Measurements from ENCODE around the gene ABHD4.

Gene ABHD4

DNA sequence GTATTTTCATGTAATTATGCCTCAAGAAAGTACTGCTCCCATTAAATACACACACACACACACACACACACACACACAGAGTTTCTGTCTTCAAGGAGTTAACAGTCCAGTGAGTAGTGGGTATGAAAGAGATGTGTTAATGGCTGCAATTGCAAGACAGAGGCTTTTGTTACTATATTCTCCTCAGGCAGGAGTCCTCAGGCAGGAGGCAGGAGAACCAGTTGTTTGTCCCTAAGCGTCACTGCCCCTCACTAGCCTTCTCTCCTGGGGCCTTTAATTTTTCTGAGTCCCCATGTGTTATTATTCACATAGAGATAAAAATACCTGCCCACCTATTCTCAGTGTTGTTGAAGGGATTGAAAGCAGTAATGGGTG is 40.3 kb upstream of the ABHD4 start:
- H3K4me3 ChIP-seq (ENCODE audit: low read depth, low read length): no peak overlapping the region
- TF ChIP-seq, protein P1, sequence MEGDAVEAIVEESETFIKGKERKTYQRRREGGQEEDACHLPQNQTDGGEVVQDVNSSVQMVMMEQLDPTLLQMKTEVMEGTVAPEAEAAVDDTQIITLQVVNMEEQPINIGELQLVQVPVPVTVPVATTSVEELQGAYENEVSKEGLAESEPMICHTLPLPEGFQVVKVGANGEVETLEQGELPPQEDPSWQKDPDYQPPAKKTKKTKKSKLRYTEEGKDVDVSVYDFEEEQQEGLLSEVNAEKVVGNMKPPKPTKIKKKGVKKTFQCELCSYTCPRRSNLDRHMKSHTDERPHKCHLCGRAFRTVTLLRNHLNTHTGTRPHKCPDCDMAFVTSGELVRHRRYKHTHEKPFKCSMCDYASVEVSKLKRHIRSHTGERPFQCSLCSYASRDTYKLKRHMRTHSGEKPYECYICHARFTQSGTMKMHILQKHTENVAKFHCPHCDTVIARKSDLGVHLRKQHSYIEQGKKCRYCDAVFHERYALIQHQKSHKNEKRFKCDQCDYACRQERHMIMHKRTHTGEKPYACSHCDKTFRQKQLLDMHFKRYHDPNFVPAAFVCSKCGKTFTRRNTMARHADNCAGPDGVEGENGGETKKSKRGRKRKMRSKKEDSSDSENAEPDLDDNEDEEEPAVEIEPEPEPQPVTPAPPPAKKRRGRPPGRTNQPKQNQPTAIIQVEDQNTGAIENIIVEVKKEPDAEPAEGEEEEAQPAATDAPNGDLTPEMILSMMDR (IDR thresholded peaks at IDR 0.05; ENCODE audit: control insufficient read depth, extremely low read depth, insufficient read depth): no peak
- no peak for DNase-seq (ENCODE audit: low read depth)

DNA sequence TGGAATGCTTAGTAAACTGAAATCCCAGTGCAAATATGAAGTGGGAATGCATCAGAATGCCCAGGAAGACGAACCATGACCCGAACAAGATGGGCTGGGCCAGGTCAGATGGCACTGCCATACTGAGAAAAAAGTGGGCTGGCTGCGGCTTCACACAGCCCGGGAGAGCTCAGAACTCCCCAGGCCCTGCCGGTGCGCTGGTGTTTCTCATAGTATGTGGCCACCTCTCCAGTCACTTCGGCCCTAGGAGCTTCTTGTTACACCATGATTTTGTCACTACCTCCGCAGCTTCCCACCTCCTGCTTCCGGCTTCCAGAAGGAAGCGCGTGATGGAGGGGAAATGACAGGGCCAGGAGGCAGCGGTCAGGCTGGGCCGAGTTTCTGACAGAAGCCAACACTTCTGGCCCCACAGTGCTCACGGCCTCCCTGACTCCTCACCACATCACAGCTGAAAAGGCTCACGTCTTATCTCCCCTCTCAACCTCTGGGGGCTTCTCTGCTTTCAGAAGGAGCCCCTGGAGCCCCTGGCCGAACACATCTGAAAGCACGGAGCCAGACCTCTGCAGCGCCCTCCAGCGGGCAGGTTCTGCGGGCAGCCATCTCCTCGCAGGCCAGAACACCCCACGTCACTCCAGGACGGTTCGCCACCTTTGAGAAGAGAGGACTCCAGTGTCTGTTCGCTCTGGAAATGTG is 39.7 kb upstream of the ABHD4 start:
- no peak for DNase-seq (ENCODE audit: low read depth)
- TF ChIP-seq, protein P1 (IDR thresholded peaks at IDR 0.05; ENCODE audit: control insufficient read depth, extremely low read depth, insufficient read depth): no peak
- H3K4me3 ChIP-seq (ENCODE audit: low read depth, low read length): no peak overlapping the region

DNA sequence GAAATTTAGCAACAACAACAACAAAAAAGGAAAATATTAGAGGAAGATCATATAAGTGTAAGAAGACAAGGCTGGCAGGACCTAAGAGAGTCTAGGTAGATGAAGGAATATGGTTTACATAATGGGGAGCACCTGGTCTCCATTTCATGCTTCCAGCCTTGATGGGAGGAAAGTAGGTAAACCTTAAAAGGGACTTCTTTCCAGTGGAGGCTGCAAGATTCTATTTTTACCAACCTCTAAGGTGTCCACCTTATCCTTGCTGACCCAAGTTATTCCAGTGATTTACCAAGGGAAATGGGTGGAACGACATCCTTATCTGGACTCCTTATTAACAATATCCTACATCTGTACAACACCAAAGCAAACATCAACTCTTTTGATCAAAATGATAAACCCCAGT is 39.1 kb upstream of the ABHD4 start:
- TF ChIP-seq, protein P1 (IDR thresholded peaks at IDR 0.05; ENCODE audit: control insufficient read depth, extremely low read depth, insufficient read depth): no peak
- no peak for DNase-seq (ENCODE audit: low read depth)
- H3K4me3 ChIP-seq (ENCODE audit: low read depth, low read length): no peak overlapping the region

DNA sequence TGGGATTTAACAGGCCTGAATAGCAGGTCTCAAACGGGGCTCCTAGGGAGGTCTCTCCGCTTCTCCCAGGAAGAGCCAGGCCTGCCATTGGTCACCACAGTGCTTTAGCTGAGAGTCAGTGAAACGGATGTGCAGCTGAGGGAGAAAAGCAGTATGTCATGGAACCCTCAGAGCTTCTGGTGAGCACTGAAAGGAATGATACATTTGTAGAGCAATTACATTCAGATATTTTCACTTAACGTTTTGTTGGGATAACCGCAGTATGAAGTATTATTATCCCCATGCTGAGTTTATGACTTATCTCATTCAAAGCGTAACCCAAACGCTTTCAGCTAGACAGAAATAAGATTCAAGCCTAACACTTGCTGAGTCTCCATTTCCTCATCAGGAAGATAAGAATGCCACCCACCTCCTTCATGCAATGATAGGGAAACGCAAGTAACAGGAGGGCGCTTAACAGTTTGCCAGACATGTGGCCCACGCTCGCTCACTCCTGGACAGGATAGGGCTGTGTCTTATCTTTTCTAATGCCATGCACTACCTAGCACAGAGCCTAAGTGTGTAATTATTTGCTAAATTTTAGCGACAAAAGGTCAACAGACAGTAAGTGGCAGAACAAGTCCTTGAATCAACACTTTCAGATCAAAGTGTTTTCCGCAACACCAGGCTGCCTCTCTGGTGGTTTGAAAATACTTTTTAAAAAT is 37.3 kb upstream of the ABHD4 start:
- peak; percentile 93 for DNase-seq (ENCODE audit: low read depth)
- TF ChIP-seq, protein P1 (IDR thresholded peaks at IDR 0.05; ENCODE audit: control insufficient read depth, extremely low read depth, insufficient read depth): no peak
- peak overlapping the region; percentile 17; the same call in 1 of the 2 replicates for H3K4me3 ChIP-seq (ENCODE audit: low read depth, low read length)

DNA sequence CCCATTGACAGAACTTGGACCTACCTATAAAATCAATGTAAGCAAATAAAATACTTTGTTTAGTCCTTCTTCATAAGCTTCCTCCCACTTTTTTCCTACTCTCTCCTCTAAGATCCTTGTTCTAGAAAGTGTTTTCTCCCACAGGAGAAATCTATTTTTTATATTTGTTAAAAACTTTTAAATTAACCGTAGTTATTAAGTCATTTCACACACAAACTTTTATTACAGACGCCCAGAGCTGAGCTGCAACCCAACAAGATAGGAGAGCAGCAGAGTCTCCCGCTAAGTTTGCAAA is 36.8 kb upstream of the ABHD4 start:
- DNase-seq (ENCODE audit: low read depth): no peak
- TF ChIP-seq, protein P1 (IDR thresholded peaks at IDR 0.05; ENCODE audit: control insufficient read depth, extremely low read depth, insufficient read depth): no peak
- peak overlapping the region; percentile 21; the same call in 1 of the 2 replicates for H3K4me3 ChIP-seq (ENCODE audit: low read depth, low read length)

DNA sequence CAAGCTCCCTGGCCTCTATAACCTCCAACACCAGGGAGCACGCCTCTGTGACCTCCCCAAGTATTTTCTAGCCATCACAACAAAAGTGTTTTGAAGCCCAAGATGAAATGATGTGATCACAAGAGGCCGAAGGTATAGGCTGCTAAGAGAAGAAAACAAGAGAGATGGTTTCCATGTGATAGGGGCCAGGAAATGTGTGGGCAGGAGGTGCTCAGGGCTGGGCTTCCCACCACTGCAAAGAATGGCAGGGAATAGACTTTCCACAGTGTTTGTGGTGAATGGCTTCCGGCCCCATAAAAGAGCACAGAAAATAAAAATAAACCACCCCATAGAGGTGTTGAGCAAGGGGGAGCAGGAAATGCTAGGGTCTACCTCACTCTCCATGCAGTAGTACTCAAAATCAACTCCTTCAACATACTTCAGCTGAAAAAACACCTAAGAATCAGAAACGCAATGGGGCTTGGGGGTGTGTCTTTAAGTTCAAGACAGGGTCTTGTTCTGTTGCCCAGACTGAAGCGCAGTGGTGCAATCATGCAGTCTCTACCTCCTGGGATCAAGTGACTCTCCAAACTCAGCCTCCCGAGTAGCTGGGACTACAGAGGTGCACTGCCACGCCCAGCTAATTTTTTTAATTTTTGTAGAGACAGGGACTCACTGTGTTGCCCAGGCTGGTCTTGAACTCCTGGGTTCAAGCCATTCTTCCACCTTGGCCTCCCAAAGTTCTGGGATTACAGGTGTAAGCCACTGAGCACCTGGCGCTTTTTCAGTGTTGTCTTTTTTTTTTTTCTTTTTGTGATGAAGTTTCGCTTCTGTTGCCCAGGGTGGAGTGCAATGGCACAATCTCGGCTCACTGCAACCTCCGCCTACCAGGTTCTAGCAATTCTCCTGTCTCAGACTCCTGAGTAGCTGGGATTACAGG is 36.2 kb upstream of the ABHD4 start:
- TF ChIP-seq, protein P1 (IDR thresholded peaks at IDR 0.05; ENCODE audit: control insufficient read depth, extremely low read depth, insufficient read depth): no peak
- peak overlapping the region; percentile 21; the same call in 1 of the 2 replicates for H3K4me3 ChIP-seq (ENCODE audit: low read depth, low read length)
- DNase-seq (ENCODE audit: low read depth): no peak
